HepG2 (cell line): ENCODE measurements around the gene PARD3. TPM values are rescaled to one million over a fixed set of nuclear protein-coding genes. Genes with fewer than 3 reads are reported as not detected.

Experiments
- ATAC-seq: fragments of 200-7000 bp; cut with Tn5 transposase; 3 replicates; pipeline ENCODE4 v1.9.1; 2020; ENCODE audit warnings: mild to moderate bottlenecking, moderate library complexity
- BruUV-seq: library from RNA; stranded (reverse); fragments of 400-500 nt; replicated peaks from 2 replicates; lab custom pipeline; 2021; lab: Mats Ljungman, UMichigan
- CTCF ChIA-PET: fragments of 300-600 bp; formaldehyde crosslinking; extraction: SDS; loops from one replicate; lab custom pipeline; 2021; ENCODE audit warnings: low total read pairs, inconsistent platforms, low intra/inter-chr PET ratio; lab: Yijun Ruan, JAX
- POLR2A ChIA-PET: fragments of 350-600 bp; sonication (Branson Sonifier 250); formaldehyde crosslinking; loops from one replicate; lab custom pipeline; 2020; ENCODE audit warnings: antibody characterized with exemption, inconsistent platforms; lab: Yijun Ruan, JAX
- DNase-seq: peaks from one replicate; pipeline ENCODE4 v3.0.0-alpha.2; 2015; ENCODE audit warnings: low spot score
- FAIRE-seq: peaks from 3 replicates; lab custom pipeline; 2011; peaks lifted over from hg19 to GRCh38; lab: Jason Lieb, UNC
- H2AFZ ChIP-seq: one replicate; pipeline ENCODE4 v1.6.1; 2011; ENCODE audit warnings: low read length, inconsistent platforms
- H3K27ac ChIP-seq: fragments of 300-600 bp; 3 replicates; pipeline ENCODE4 v1.8.0; 2011; ENCODE audit warnings: mixed run types, mild to moderate bottlenecking, mixed read lengths, low read length, inconsistent platforms; ENCODE audit not compliant: insufficient read depth; ENCODE audit errors: extremely low read length
- H3K27me3 ChIP-seq, 2 experiments: fragments of 200-600 bp in 1 of 2; 2 replicates in 1 of 2; 3 replicates in 1 of 2; pipeline versions ENCODE4 v1.6.0 to v1.8.0; 2011; ENCODE audit warnings: low read length in 2 of 2, mild to moderate bottlenecking in 2 of 2, moderate library complexity in 2 of 2, inconsistent platforms in 1 of 2; ENCODE audit not compliant: insufficient read depth in 2 of 2, control insufficient read depth in 1 of 2
- H3K36me3 ChIP-seq, 2 experiments: fragments of 200-600 bp in 1 of 2; replicated peaks in 1 of 2; 2 replicates in 1 of 2; 3 replicates in 1 of 2; pipeline versions ENCODE4 v1.5.1 to v1.8.0; 2011; ENCODE audit warnings: low read length in 2 of 2, inconsistent platforms in 1 of 2; ENCODE audit not compliant: insufficient read depth in 2 of 2, control insufficient read depth in 1 of 2
- H3K4me1 ChIP-seq: 2 replicates; pipeline ENCODE4 v1.5.1; 2012; ENCODE audit warnings: low read length, inconsistent platforms; ENCODE audit not compliant: insufficient read depth
- H3K4me2 ChIP-seq: 2 replicates; pipeline ENCODE4 v1.6.0; 2011; ENCODE audit warnings: low read depth, low read length, inconsistent platforms
- H3K4me3 ChIP-seq, 3 experiments: fragments of 200-600 bp in 1 of 3; sonication (generic), shearing (Covaris generic) in 1 of 3; replicated peaks in 1 of 3; 2 replicates each; pipeline ENCODE4 v1.5.1; 2011 to 2016; ENCODE audit warnings: low read length in 3 of 3, inconsistent platforms in 2 of 3, low read depth in 2 of 3, mild to moderate bottlenecking in 2 of 3, control low read depth in 1 of 3, mixed read lengths in 1 of 3; ENCODE audit not compliant: insufficient read depth in 1 of 3
- H3K79me2 ChIP-seq: one replicate; pipeline ENCODE4 v1.6.1; 2011; ENCODE audit warnings: low read length, inconsistent platforms; ENCODE audit not compliant: insufficient read depth
- H3K9ac ChIP-seq: 2 replicates; pipeline ENCODE4 v1.6.0; 2011; ENCODE audit warnings: mild to moderate bottlenecking, low read depth, low read length, inconsistent platforms; ENCODE audit not compliant: insufficient read depth
- H3K9me3 ChIP-seq: 2 replicates; pipeline ENCODE4 v1.5.1; 2012; ENCODE audit warnings: mild to moderate bottlenecking, low read length
- H4K20me1 ChIP-seq: 2 replicates; pipeline ENCODE4 v1.6.0; 2011; ENCODE audit warnings: inconsistent platforms, mild to moderate bottlenecking, low read length, moderate library complexity; ENCODE audit not compliant: insufficient read depth
- HES4 ChIP-seq: sonication (generic); formaldehyde crosslinking; IDR thresholded peaks from 2 replicates; pipeline ENCODE4 v1.9.0; 2021; ENCODE audit warnings: mild to moderate bottlenecking, missing genetic modification reagents, borderline replicate concordance
- HNF1A ChIP-seq, 2 experiments: sonication (generic) in 1 of 2; formaldehyde crosslinking in 1 of 2; IDR thresholded peaks; 2 replicates each; pipeline versions ENCODE4 v1.4.0 to v1.6.1; 2016 to 2020; ENCODE audit warnings: borderline replicate concordance in 1 of 2, low read depth in 1 of 2, mild to moderate bottlenecking in 1 of 2, missing genetic modification reagents in 1 of 2
- NR0B2 ChIP-seq: sonication (generic); formaldehyde crosslinking; IDR thresholded peaks from 2 replicates; pipeline ENCODE4 v1.4.0; 2020; ENCODE audit warnings: mild to moderate bottlenecking, missing genetic modification reagents
- YY1 ChIP-seq: IDR thresholded peaks from 2 replicates; pipeline ENCODE4 v1.6.1; 2011; ENCODE audit warnings: low read length, low read depth, moderate library complexity, mild to moderate bottlenecking; ENCODE audit not compliant: insufficient read depth, insufficient replicate concordance
- ZEB1 ChIP-seq: IDR thresholded peaks from 2 replicates; pipeline ENCODE4 v1.6.1; 2012; ENCODE audit warnings: mild to moderate bottlenecking, low read depth, inconsistent platforms; ENCODE audit not compliant: insufficient replicate concordance
- ZNF687 ChIP-seq: sonication (generic); formaldehyde crosslinking; IDR thresholded peaks from 2 replicates; pipeline ENCODE4 v1.5.1; 2020; ENCODE audit warnings: mild to moderate bottlenecking, missing genetic modification reagents, moderate library complexity
- ZNF761 ChIP-seq: sonication (generic); formaldehyde crosslinking; conservative IDR thresholded peaks from 2 replicates; pipeline ENCODE4 v1.4.0; 2020; ENCODE audit warnings: mild to moderate bottlenecking, missing genetic modification reagents
- WGBS: methylation state at CpG from one replicate; pipeline ENCODE4 v1.1.6; 2017; ENCODE audit warnings: low lambda C conversion rate; 5-methylcytosine and 5-hydroxymethylcytosine counted together
- in situ Hi-C: cut with HindIII; loops from 2 replicates; pipeline ENCODE4 v1.10.0; 2017; ENCODE audit warnings: low pct_unique_long_range_greater_than_20kb; ENCODE audit not compliant: extremely low pct_ligation_motif_present
- intact Hi-C: fragments of 100-400 bp; cut with micrococcal nuclease; formaldehyde crosslinking; loops from one replicate; pipeline ENCODE4 v1.10.0; 2022; ENCODE audit not compliant: unreplicated experiment
- polyA plus RNA-seq, 8 experiments: library from polyadenylated mRNA; depleted of rRNA in 3 of 8; stranded (reverse) in 7 of 8; unstranded in 1 of 8; fragments of >200 nt; fragmentation: Illumina TruSeq in 4 of 8; extraction: Trizol in 4 of 8; gene quantifications; 2 replicates each; pipeline versions ENCODE4 v1.2.1 to v1.2.3, GENCODE V29; 2011 to 2016; ENCODE audit warnings: low read depth in 4 of 8, missing spikeins in 1 of 8, mixed read lengths in 1 of 8; ENCODE audit not compliant: insufficient read depth in 1 of 8
- total RNA-seq, 5 experiments: library from RNA; depleted of rRNA; stranded (reverse); fragments of >200 nt; fragmentation: Illumina TruSeq; extraction: Trizol; gene quantifications; 2 replicates each; pipeline ENCODE4 v1.2.3, GENCODE V29; 2016; ENCODE audit warnings: low read depth in 1 of 5

PARD3 gene
- total and polyA plus RNA-seq, 2 of the 13 experiments (the other 11 are each of a cell fraction or from before 2014, with no cell fraction given), result 40.9 to 60.0 TPM

GRCh38 chr10:34612938-34613337 is 202.2 kb downstream of the PARD3 start:
- H3K9ac ChIP-seq, result no peak overlapping the region
- FAIRE-seq (no peak), DNase-seq (no peak), ATAC-seq (no peak)
- BruUV-seq, result no TSS peak
- peaks cover 11% of the 10 kb centered on the region for H3K79me2 ChIP-seq
- in situ Hi-C loops, result no loop called here
- no peaks in the 10 kb centered on the region for H3K27me3 ChIP-seq
- H3K36me3 ChIP-seq, result no peaks in the 10 kb centered on the region
- intact Hi-C loops, result no loop called here
- H4K20me1 ChIP-seq, result no peaks in the 10 kb centered on the region
- WGBS, result 94% methylated on average over 1 of the region's 1 CpG
- H3K4me1 ChIP-seq, result no peaks in the 10 kb centered on the region
- no peaks in the 10 kb centered on the region for H3K9me3 ChIP-seq
- no peak overlapping the region for H3K4me3 ChIP-seq
- no peak overlapping the region for H2AFZ ChIP-seq
- CTCF ChIA-PET, result no interaction called here
- H3K4me2 ChIP-seq, result no peak overlapping the region
- H3K27ac ChIP-seq, result no peak overlapping the region
- TF ChIP-seq NR0B2 (CRISPR knock-in tag), result no peak
- POLR2A ChIA-PET, result no interaction called here

GRCh38 chr10:34612446-34612845 is 202.7 kb downstream of the PARD3 start:
- no peaks in the 10 kb centered on the region for H3K36me3 ChIP-seq
- H3K27me3 ChIP-seq, result no peaks in the 10 kb centered on the region
- peaks cover 11% of the 10 kb centered on the region for H3K79me2 ChIP-seq
- no peaks in the 10 kb centered on the region for H3K9me3 ChIP-seq
- FAIRE-seq (no peak), ATAC-seq (no peak), DNase-seq (no peak)
- WGBS, result 96% methylated on average over 3 of the region's 3 CpGs
- no peak overlapping the region for H3K9ac ChIP-seq
- H3K4me2 ChIP-seq, result no peak overlapping the region
- H2AFZ ChIP-seq, result no peak overlapping the region
- intact Hi-C loops (no loop called here), in situ Hi-C loops (no loop called here)
- no peak overlapping the region for H3K4me3 ChIP-seq
- 0 out of 2 replicates have a peak, but pooled peaks cover under 1% of the 10 kb centered on the region for H4K20me1 ChIP-seq
- H3K27ac ChIP-seq, result no peak overlapping the region
- no peaks in the 10 kb centered on the region for H3K4me1 ChIP-seq
- no TSS peak for BruUV-seq
- POLR2A ChIA-PET, result no interaction called here
- CTCF ChIA-PET, result no interaction called here
- TF ChIP-seq HNF1A (IDR thresholded peaks at IDR 0.05; ENCODE audit: low read depth) (no peak), HNF1A (CRISPR knock-in tag; IDR thresholded peaks at IDR 0.05; ENCODE audit: borderline replicate concordance) (no peak), ZNF687 (no peak), ZNF761 (CRISPR knock-in tag) (no peak), HES4 (CRISPR knock-in tag) (no peak), YY1 (no peak), ZEB1 (no peak)
